Neural cell (in vitro differentiated cells): Measurements from ENCODE around the gene KCTD19.

ENCODE experiments used
- MXI1 ChIP-seq: fragments of 450-650 bp; conservative IDR thresholded peaks from 2 replicates; pipeline ENCODE4 v1.6.1; 2014; ENCODE audit warnings: antibody characterized with exemption, mild to moderate bottlenecking; ENCODE audit not compliant: poor library complexity, severe bottlenecking
- TF ChIP-seq, protein P1 (sequence below): fragments of 450-650 bp; IDR thresholded peaks from 2 replicates; pipeline ENCODE4 v1.5.1; 2014; ENCODE audit warnings: antibody characterized with exemption, mild to moderate bottlenecking, moderate library complexity; ENCODE audit not compliant: poor library complexity, severe bottlenecking

- TF ChIP-seq, protein P1, sequence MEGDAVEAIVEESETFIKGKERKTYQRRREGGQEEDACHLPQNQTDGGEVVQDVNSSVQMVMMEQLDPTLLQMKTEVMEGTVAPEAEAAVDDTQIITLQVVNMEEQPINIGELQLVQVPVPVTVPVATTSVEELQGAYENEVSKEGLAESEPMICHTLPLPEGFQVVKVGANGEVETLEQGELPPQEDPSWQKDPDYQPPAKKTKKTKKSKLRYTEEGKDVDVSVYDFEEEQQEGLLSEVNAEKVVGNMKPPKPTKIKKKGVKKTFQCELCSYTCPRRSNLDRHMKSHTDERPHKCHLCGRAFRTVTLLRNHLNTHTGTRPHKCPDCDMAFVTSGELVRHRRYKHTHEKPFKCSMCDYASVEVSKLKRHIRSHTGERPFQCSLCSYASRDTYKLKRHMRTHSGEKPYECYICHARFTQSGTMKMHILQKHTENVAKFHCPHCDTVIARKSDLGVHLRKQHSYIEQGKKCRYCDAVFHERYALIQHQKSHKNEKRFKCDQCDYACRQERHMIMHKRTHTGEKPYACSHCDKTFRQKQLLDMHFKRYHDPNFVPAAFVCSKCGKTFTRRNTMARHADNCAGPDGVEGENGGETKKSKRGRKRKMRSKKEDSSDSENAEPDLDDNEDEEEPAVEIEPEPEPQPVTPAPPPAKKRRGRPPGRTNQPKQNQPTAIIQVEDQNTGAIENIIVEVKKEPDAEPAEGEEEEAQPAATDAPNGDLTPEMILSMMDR, result no peak
- no peak for TF ChIP-seq MXI1
These were observed 8.7 kb downstream of the KCTD19 start for GRCh38 chr16:67317853-67318252.
